Measurements from ENCODE around the gene TMEM38A.

GRCh38 chr19:16626796-16627192, 34.1 kb upstream of the TMEM38A start:
- TF ChIP-seq REST (IDR thresholded peaks at IDR 0.05; ENCODE audit: borderline replicate concordance): no peak
- no peak for TF ChIP-seq CTCF (IDR thresholded peaks at IDR 0.05; ENCODE audit: poor library complexity, severe bottlenecking)

Data from neural cell (in vitro differentiated cells).